HL-60 (cell line): ENCODE results near the gene DELE1.

ENCODE experiments used
- DNase-seq, 2 experiments: peaks; one replicate each; pipeline ENCODE4 v3.0.0-alpha.2; 2010 to 2020; ENCODE audit warnings: low read depth in 1 of 2, low spot score in 1 of 2
- H3K27ac ChIP-seq: fragments of 250-450 bp; sonication (Bioruptor Pico); replicated peaks from 2 replicates; pipeline ENCODE4 v1.5.1; 2020; ENCODE audit warnings: mild to moderate bottlenecking, moderate library complexity
- H3K27me3 ChIP-seq: fragments of 250-450 bp; sonication (Bioruptor Pico); 2 replicates; pipeline ENCODE4 v1.5.1; 2021; ENCODE audit warnings: mild to moderate bottlenecking, moderate library complexity; ENCODE audit not compliant: insufficient read depth, poor library complexity, severe bottlenecking
- H3K4me3 ChIP-seq: replicated peaks from 2 replicates; pipeline ENCODE4 v1.5.1; 2011; ENCODE audit warnings: mild to moderate bottlenecking, control low read depth, low read length; ENCODE audit not compliant: insufficient read depth
- CTCF ChIP-seq: IDR thresholded peaks from one replicate; pipeline ENCODE4 v1.5.1; 2011; ENCODE audit warnings: low read length, control low read depth, inconsistent platforms; ENCODE audit not compliant: insufficient read depth
- GABPA ChIP-seq: IDR thresholded peaks from 2 replicates; pipeline ENCODE4 v1.6.1; 2012; ENCODE audit warnings: low read depth
- POLR2AphosphoS5 ChIP-seq: IDR thresholded peaks from 2 replicates; pipeline ENCODE4 v1.6.1; 2012; ENCODE audit warnings: low read depth
- REST ChIP-seq: IDR thresholded peaks from 2 replicates; pipeline ENCODE4 v1.6.1; 2012; ENCODE audit warnings: low read depth; ENCODE audit not compliant: insufficient replicate concordance
- SPI1 ChIP-seq: IDR thresholded peaks from 2 replicates; pipeline ENCODE4 v1.6.1; 2012; ENCODE audit warnings: low read depth, mild to moderate bottlenecking, borderline replicate concordance

Gene DELE1

GRCh38 chr5:141926434-141926833 lies 2.8 kb downstream of the DELE1 start:
- TF ChIP-seq CTCF = no peak
- no peak for TF ChIP-seq REST
- no peak for TF ChIP-seq POLR2AphosphoS5
- TF ChIP-seq GABPA = no peak
- no peak for TF ChIP-seq SPI1
- no peak for DNase-seq
- no peaks in the 10 kb centered on the region for H3K27me3 ChIP-seq
- no peak overlapping the region for H3K4me3 ChIP-seq
- H3K27ac ChIP-seq = no peak overlapping the region

GRCh38 chr5:141928051-141928450 lies 4.4 kb downstream of the DELE1 start:
- H3K27ac ChIP-seq = no peak overlapping the region
- DNase-seq = no peak
- TF ChIP-seq SPI1 = 0 out of 2 replicates have a peak, but pooled peaks have one; percentile 0
- no peak for TF ChIP-seq REST
- H3K4me3 ChIP-seq = no peak overlapping the region
- no peaks in the 10 kb centered on the region for H3K27me3 ChIP-seq

GRCh38 chr5:141929398-141930058 lies 5.9 kb downstream of the DELE1 start:
- Histone ChIP-seq H3K4me3 (no peak overlapping the region), H3K27me3 (no peaks in the 10 kb centered on the region), H3K27ac (no peak overlapping the region)
- DNase-seq = no peak
- TF ChIP-seq REST (no peak), CTCF (no peak), GABPA (no peak), POLR2AphosphoS5 (no peak), SPI1 (no peak)
